Neuronal stem cell (in vitro differentiated cells): ENCODE results near the gene NTRK2.

Experiments used
- DNase-seq: peaks from one replicate; pipeline ENCODE4 v3.0.0-alpha.2; 2013; ENCODE audit warnings: low spot score
- H2AFZ ChIP-seq: one replicate; pipeline ENCODE4 v1.6.1; 2013; ENCODE audit warnings: mild to moderate bottlenecking, low read length, inconsistent platforms
- H2AK5ac ChIP-seq: 2 replicates; pipeline ENCODE4 v1.6.1; 2013; ENCODE audit warnings: low read depth, mild to moderate bottlenecking, inconsistent platforms, low read length, moderate library complexity, mixed read lengths
- H2BK120ac ChIP-seq: 2 replicates; pipeline ENCODE4 v1.6.1; 2013; ENCODE audit warnings: low read depth, mild to moderate bottlenecking, inconsistent platforms, low read length, moderate library complexity, mixed read lengths
- H2BK12ac ChIP-seq: one replicate; pipeline ENCODE4 v1.6.1; 2013; ENCODE audit warnings: low read length, inconsistent platforms
- H2BK15ac ChIP-seq: 2 replicates; pipeline ENCODE4 v1.6.1; 2013; ENCODE audit warnings: mild to moderate bottlenecking, low read length, inconsistent platforms, mixed read lengths
- H2BK5ac ChIP-seq: one replicate; pipeline ENCODE4 v1.6.1; 2013; ENCODE audit warnings: inconsistent platforms, mild to moderate bottlenecking, low read length, moderate library complexity
- H3K14ac ChIP-seq: one replicate; pipeline ENCODE4 v1.6.1; 2013; ENCODE audit warnings: low read length, inconsistent platforms
- H3K18ac ChIP-seq: 2 replicates; pipeline ENCODE4 v1.6.1; 2013; ENCODE audit warnings: low read length, inconsistent platforms
- H3K23ac ChIP-seq: 2 replicates; pipeline ENCODE4 v1.6.1; 2013; ENCODE audit warnings: low read depth, mild to moderate bottlenecking, mixed read lengths, low read length, inconsistent platforms; ENCODE audit not compliant: poor library complexity
- H3K27ac ChIP-seq: replicated peaks from 3 replicates; pipeline ENCODE4 v1.5.1; 2013; ENCODE audit warnings: low read length, inconsistent platforms
- H3K27me3 ChIP-seq, 3 experiments: 2 replicates each; pipeline ENCODE4 v1.6.1; 2013; ENCODE audit warnings: low read length in 3 of 3, mild to moderate bottlenecking in 2 of 3, inconsistent platforms in 1 of 3, low read depth in 1 of 3, mixed read lengths in 1 of 3, moderate library complexity in 1 of 3; ENCODE audit not compliant: control insufficient read depth in 3 of 3, insufficient read depth in 3 of 3
- H3K36me3 ChIP-seq, 2 donors: replicated peaks in 1 of 2; 2 replicates each; pipeline ENCODE4 v1.6.1; 2013; ENCODE audit warnings: low read length in 2 of 2; ENCODE audit not compliant: control insufficient read depth in 2 of 2, insufficient read depth in 2 of 2
- H3K4ac ChIP-seq: 2 replicates; pipeline ENCODE4 v1.6.1; 2013; ENCODE audit warnings: inconsistent platforms, mild to moderate bottlenecking, low read length, moderate library complexity
- H3K4me1 ChIP-seq, 2 donors: 1 replicate in 1 of 2; 2 replicates in 1 of 2; pipeline ENCODE4 v1.6.1; 2013; ENCODE audit warnings: low read length in 2 of 2, low read depth in 1 of 2; ENCODE audit not compliant: control insufficient read depth in 2 of 2, insufficient read depth in 1 of 2
- H3K4me2 ChIP-seq: one replicate; pipeline ENCODE4 v1.6.1; 2013; ENCODE audit warnings: mild to moderate bottlenecking, low read length, inconsistent platforms; ENCODE audit not compliant: insufficient read depth, poor library complexity, severe bottlenecking
- H3K4me3 ChIP-seq, 2 donors: 2 replicates each; pipeline ENCODE4 v1.5.1; 2013; ENCODE audit warnings: low read length in 2 of 2, mild to moderate bottlenecking in 2 of 2, inconsistent platforms in 1 of 2, moderate library complexity in 1 of 2
- H3K79me1 ChIP-seq: one replicate; pipeline ENCODE4 v1.6.1; 2013; ENCODE audit warnings: low read depth, mild to moderate bottlenecking, inconsistent platforms, low read length, moderate library complexity
- H3K9ac ChIP-seq: one replicate; pipeline ENCODE4 v1.6.1; 2013; ENCODE audit warnings: mild to moderate bottlenecking, low read depth, low read length, inconsistent platforms; ENCODE audit not compliant: poor library complexity
- H3K9me3 ChIP-seq, 2 donors: replicated peaks in 1 of 2; 2 replicates each; pipeline versions ENCODE3 to v1.6.1; 2013; ENCODE audit warnings: low read length in 2 of 2, mild to moderate bottlenecking in 2 of 2, inconsistent platforms in 1 of 2, low read depth in 1 of 2, mixed read lengths in 1 of 2, moderate library complexity in 1 of 2; ENCODE audit not compliant: control insufficient read depth in 2 of 2, insufficient read depth in 1 of 2
- H4K8ac ChIP-seq: one replicate; pipeline ENCODE4 v1.6.1; 2013; ENCODE audit warnings: low read depth, mild to moderate bottlenecking, inconsistent platforms, low read length, moderate library complexity
- H4K91ac ChIP-seq: one replicate; pipeline ENCODE4 v1.6.1; 2013; ENCODE audit warnings: low read length, low read depth, mild to moderate bottlenecking, inconsistent platforms; ENCODE audit not compliant: poor library complexity
- WGBS, 2 donors: extraction: QIAGEN DNeasy Blood & Tissue Kit; methylation state at CpG; one replicate each; pipeline ENCODE4 v1.1.7; 2013; ENCODE audit warnings: missing lambda C conversion rate in 2 of 2, mixed read lengths in 1 of 2; ENCODE audit not compliant: insufficient read length in 2 of 2, insufficient replicate concordance in 1 of 2; ENCODE audit errors: extremely low coverage in 2 of 2; 5-methylcytosine and 5-hydroxymethylcytosine counted together

The NTRK2 gene

DNA sequence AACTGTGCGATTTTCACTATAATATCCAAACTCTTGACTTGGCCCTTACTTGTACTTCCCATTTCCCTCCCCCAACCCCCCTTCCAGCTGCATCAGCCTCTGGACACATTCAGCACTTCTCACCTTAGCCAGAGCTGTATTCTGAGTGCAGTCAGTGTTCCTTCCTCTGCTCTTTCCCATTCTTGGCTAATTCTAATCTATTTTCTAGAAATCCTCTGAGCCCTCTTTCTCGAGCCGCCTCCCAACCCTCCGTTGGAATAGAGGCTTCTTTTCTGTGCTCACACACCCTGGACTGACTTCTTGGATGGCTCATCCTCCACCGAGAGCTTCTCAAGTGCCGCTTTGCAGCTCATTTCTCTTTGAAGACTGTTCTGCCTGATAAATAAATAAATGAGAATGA is 188.8 kb downstream of the NTRK2 start:
- no peak overlapping the region for H2AK5ac ChIP-seq
- no peak overlapping the region for H2AFZ ChIP-seq
- H3K4me1 ChIP-seq, result peaks cover 21 to 36% of the 10 kb centered on the region in 2 donors
- H2BK15ac ChIP-seq, result no peak overlapping the region
- no peak overlapping the region for H3K23ac ChIP-seq
- no peak overlapping the region for H2BK12ac ChIP-seq
- no peaks in the 10 kb centered on the region for H3K79me1 ChIP-seq
- H4K91ac ChIP-seq, result no peak overlapping the region
- no peak overlapping the region for H2BK5ac ChIP-seq
- no peak for DNase-seq
- H3K27ac ChIP-seq, result no peak overlapping the region
- WGBS, 2 donors, result no CpG with 5 or more reads among the region's 6 CpGs
- no peak overlapping the region for H3K18ac ChIP-seq
- no peak overlapping the region for H2BK120ac ChIP-seq
- H3K9me3 ChIP-seq, result no peaks in the 10 kb centered on the region
- H3K27me3 ChIP-seq, result no peaks in the 10 kb centered on the region
- no peak overlapping the region for H3K4me2 ChIP-seq
- H3K36me3 ChIP-seq, result no peaks in the 10 kb centered on the region
- no peak overlapping the region for H3K4me3 ChIP-seq
- H3K14ac ChIP-seq, result no peak overlapping the region
- H4K8ac ChIP-seq, result no peak overlapping the region
- no peak overlapping the region for H3K4ac ChIP-seq
- H3K9ac ChIP-seq, result no peak overlapping the region

DNA sequence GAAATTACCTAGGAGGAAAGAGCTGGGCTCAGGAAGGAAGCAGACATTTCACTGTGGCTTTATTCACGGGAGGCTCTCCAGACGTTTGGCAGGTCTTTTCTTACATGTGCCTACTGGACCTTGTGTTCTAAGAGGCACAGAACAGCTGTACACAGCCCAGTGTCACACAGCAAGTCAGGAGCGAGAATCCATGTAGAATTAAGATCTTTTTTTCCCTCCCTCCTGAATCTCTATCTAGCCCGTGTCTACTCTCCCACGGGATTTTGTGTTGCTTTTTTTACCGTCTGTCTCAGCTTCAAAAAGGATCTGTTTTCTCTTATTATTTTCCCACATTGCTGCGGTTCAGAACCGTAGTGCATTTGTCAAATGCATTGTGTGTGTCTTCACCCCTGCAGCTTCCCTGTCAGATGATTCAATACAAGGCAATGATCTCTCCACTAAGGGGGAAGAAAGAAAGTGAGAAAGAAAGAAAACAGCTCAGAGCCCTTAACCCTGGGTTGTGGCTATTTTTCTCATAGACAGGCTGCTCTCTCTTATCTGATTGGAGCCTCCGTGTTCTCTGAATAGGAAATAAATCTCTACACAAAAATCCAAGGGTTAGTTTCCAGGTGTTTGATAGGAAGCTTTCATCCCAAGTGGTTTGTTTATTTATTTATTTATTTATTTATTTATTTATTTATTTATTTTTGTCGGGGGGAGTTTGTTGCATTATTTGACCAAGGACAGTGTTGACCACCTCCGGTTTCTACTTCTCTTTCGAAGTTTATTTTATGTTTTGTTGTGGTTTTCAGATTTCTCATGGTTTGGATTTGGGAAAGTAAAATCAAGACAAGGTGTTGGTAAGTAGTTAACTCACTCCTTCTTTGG is 191.0 kb downstream of the NTRK2 start:
- no peak overlapping the region for H2BK12ac ChIP-seq
- H3K27ac ChIP-seq, result no peak overlapping the region
- no peak overlapping the region for H3K18ac ChIP-seq
- no peaks in the 10 kb centered on the region for H3K27me3 ChIP-seq
- no CpG with 5 or more reads among the region's 12 CpGs for WGBS, 2 donors
- no peak overlapping the region for H3K9ac ChIP-seq
- no peaks in the 10 kb centered on the region for H3K9me3 ChIP-seq
- H4K91ac ChIP-seq, result no peak overlapping the region
- no peak overlapping the region for H2BK120ac ChIP-seq
- no peaks in the 10 kb centered on the region for H3K79me1 ChIP-seq
- no peak overlapping the region for H3K23ac ChIP-seq
- H3K14ac ChIP-seq, result no peak overlapping the region
- no peaks in the 10 kb centered on the region for H3K36me3 ChIP-seq
- no peak overlapping the region for H2AFZ ChIP-seq
- H2AK5ac ChIP-seq, result no peak overlapping the region
- H4K8ac ChIP-seq, result no peak overlapping the region
- no peak overlapping the region for H2BK5ac ChIP-seq
- H3K4me2 ChIP-seq, result no peak overlapping the region
- DNase-seq, result no peak
- H3K4me1 ChIP-seq, result peaks cover 23 to 43% of the 10 kb centered on the region in 2 donors
- H3K4ac ChIP-seq, result no peak overlapping the region
- no peak overlapping the region for H2BK15ac ChIP-seq
- no peak overlapping the region for H3K4me3 ChIP-seq

GRCh38 chr9:84861455-84861854 is 191.9 kb downstream of the NTRK2 start:
- Histone ChIP-seq H2BK5ac (no peak overlapping the region), H2AK5ac (no peak overlapping the region), H3K4me1 (peaks cover 23 to 43% of the 10 kb centered on the region in 2 donors), H2BK15ac (no peak overlapping the region), H3K27ac (no peak overlapping the region), H2AFZ (no peak overlapping the region), H3K23ac (no peak overlapping the region), H3K27me3 (no peaks in the 10 kb centered on the region), H3K36me3 (no peaks in the 10 kb centered on the region), H3K79me1 (no peaks in the 10 kb centered on the region), H3K18ac (no peak overlapping the region), H3K4me3 (no peak overlapping the region), H2BK120ac (no peak overlapping the region), H3K4me2 (no peak overlapping the region), H3K9me3 (no peaks in the 10 kb centered on the region), H4K8ac (no peak overlapping the region), H3K4ac (no peak overlapping the region), H2BK12ac (no peak overlapping the region), H3K9ac (no peak overlapping the region), H4K91ac (no peak overlapping the region), H3K14ac (no peak overlapping the region)
- no peak for DNase-seq
- WGBS, 2 donors, result no CpG with 5 or more reads among the region's 4 CpGs

GRCh38 chr9:84862308-84862707 is 192.8 kb downstream of the NTRK2 start:
- H3K4me3 ChIP-seq, result no peak overlapping the region
- no peak overlapping the region for H2AFZ ChIP-seq
- no CpG with 5 or more reads among the region's 7 CpGs for WGBS, 2 donors
- no peak overlapping the region for H3K9ac ChIP-seq
- H3K27ac ChIP-seq, result no peak overlapping the region
- H3K9me3 ChIP-seq, result no peaks in the 10 kb centered on the region
- no peak overlapping the region for H2BK120ac ChIP-seq
- H3K23ac ChIP-seq, result no peak overlapping the region
- no peaks in the 10 kb centered on the region for H3K36me3 ChIP-seq
- no peaks in the 10 kb centered on the region for H3K79me1 ChIP-seq
- H3K4me1 ChIP-seq, result peaks cover 23 to 43% of the 10 kb centered on the region in 2 donors
- no peak overlapping the region for H2BK5ac ChIP-seq
- no peak overlapping the region for H2BK12ac ChIP-seq
- no peak overlapping the region for H3K18ac ChIP-seq
- no peak overlapping the region for H2BK15ac ChIP-seq
- no peak overlapping the region for H3K4ac ChIP-seq
- no peak overlapping the region for H3K4me2 ChIP-seq
- no peak overlapping the region for H3K14ac ChIP-seq
- H4K91ac ChIP-seq, result no peak overlapping the region
- no peak overlapping the region for H4K8ac ChIP-seq
- H3K27me3 ChIP-seq, result no peaks in the 10 kb centered on the region
- no peak overlapping the region for H2AK5ac ChIP-seq
- no peak for DNase-seq
